Sigmoid colon (tissue), 7 donors: ENCODE results near the gene PLXNA4. TPM values are rescaled to one million over a fixed set of nuclear protein-coding genes. Genes with fewer than 3 reads are reported as not detected.

Experiments used
- DNase-seq: peaks from one replicate; pipeline ENCODE4 v3.0.0-alpha.2; 2019
- H3K27ac ChIP-seq, 4 donors: fragments of 200-600 bp; sonication (generic); one replicate each; pipeline ENCODE4 v1.5.1; 2016 to 2019; ENCODE audit warnings: mild to moderate bottlenecking in 1 of 4
- H3K27me3 ChIP-seq, 3 donors: fragments of 200-600 bp; sonication (generic); one replicate each; pipeline ENCODE4 v1.5.1; 2019; ENCODE audit warnings: mild to moderate bottlenecking in 1 of 3
- H3K36me3 ChIP-seq, 4 donors: fragments of 200-600 bp; sonication (generic); one replicate each; pipeline ENCODE4 v1.5.1; 2016 to 2019
- H3K4me1 ChIP-seq, 4 donors: fragments of 200-600 bp; sonication (generic); one replicate each; pipeline ENCODE4 v1.5.1; 2017 to 2019
- H3K4me3 ChIP-seq, 4 donors: fragments of 200-600 bp; sonication (generic); one replicate each; pipeline ENCODE4 v1.5.1; 2017 to 2019; ENCODE audit warnings: mild to moderate bottlenecking in 2 of 4, moderate library complexity in 1 of 4
- H3K9me3 ChIP-seq, 4 donors: fragments of 200-600 bp in 3 of 4; sonication (generic) in 3 of 4; one replicate each; pipeline versions ENCODE4 v1.5.1 to v1.6.1; 2013 to 2019
- CTCF ChIP-seq, 4 experiments: fragments of 450-650 bp in 3 of 4; fragments of 200-600 bp in 1 of 4; IDR thresholded peaks; one replicate each; pipeline ENCODE4 v1.5.1; 2016 to 2019; ENCODE audit warnings: antibody characterized with exemption in 4 of 4, mild to moderate bottlenecking in 3 of 4, moderate library complexity in 2 of 4
- EP300 ChIP-seq, 4 donors: sonication (generic); formaldehyde crosslinking; IDR thresholded peaks; one replicate each; pipeline ENCODE4 v1.6.1; 2017; ENCODE audit warnings: antibody characterized with exemption in 4 of 4
- POLR2A ChIP-seq, 2 donors: fragments of 450-650 bp; IDR thresholded peaks; one replicate each; pipeline ENCODE4 v1.6.1; 2016; ENCODE audit warnings: antibody characterized with exemption in 2 of 2, mild to moderate bottlenecking in 2 of 2, moderate library complexity in 2 of 2
- POLR2AphosphoS5 ChIP-seq, 4 donors: sonication (generic); formaldehyde crosslinking; IDR thresholded peaks; one replicate each; pipeline ENCODE4 v1.6.1; 2017; ENCODE audit warnings: antibody characterized with exemption in 4 of 4
- WGBS, 2 donors: extraction: QIAGEN DNeasy Blood & Tissue Kit; methylation state at CpG; one replicate each; pipeline ENCODE4 v1.1.7; 2013; 5-methylcytosine and 5-hydroxymethylcytosine counted together
- intact Hi-C: fragments of 100-400 bp; cut with DNase I; formaldehyde crosslinking; loops from one replicate; pipeline ENCODE4 v1.15.1; 2023
- polyA plus RNA-seq, 3 donors: library from polyadenylated mRNA; stranded (reverse); fragments of 200-250 nt; gene quantifications; one replicate each; pipeline ENCODE4 v1.2.3, GENCODE V29; 2013
- total RNA-seq, 4 donors: library from RNA; depleted of rRNA; stranded (reverse); fragments of >200 nt; gene quantifications; one replicate each; pipeline ENCODE4 v1.1.0, GENCODE V29; 2016
- donor health status: healthy with polysubstance abuse.
- donor health status: Bipolar disorder and iron deficiency.
- donor health status: healthy.

The PLXNA4 gene
- total and polyA plus RNA-seq, 7 donors, result under 0.01 to 10.5 (median 3.7) TPM; not detected in 1

GRCh38 chr7:132203021-132203420, 373.2 kb downstream of the PLXNA4 start:
- H3K27me3 ChIP-seq, result no peaks in the 10 kb centered on the region
- intact Hi-C loops, result no loop called here
- H3K4me3 ChIP-seq, result no peak overlapping the region
- no peak for TF ChIP-seq EP300 (IDR thresholded peaks at IDR 0.05)
- TF ChIP-seq CTCF (IDR thresholded peaks at IDR 0.05), result no peak
- no peak for TF ChIP-seq POLR2A (IDR thresholded peaks at IDR 0.05)
- H3K27ac ChIP-seq, result no peak overlapping the region
- 77 to 90% methylated on average over 7 of the region's 7 CpGs for WGBS, 2 donors
- no peaks in the 10 kb centered on the region for H3K4me1 ChIP-seq
- peaks cover 0 to 3% (median 0%) of the 10 kb centered on the region in 4 donors for H3K36me3 ChIP-seq
- H3K9me3 ChIP-seq, result no peaks in the 10 kb centered on the region
- peak; percentile 43 for DNase-seq

DNA sequence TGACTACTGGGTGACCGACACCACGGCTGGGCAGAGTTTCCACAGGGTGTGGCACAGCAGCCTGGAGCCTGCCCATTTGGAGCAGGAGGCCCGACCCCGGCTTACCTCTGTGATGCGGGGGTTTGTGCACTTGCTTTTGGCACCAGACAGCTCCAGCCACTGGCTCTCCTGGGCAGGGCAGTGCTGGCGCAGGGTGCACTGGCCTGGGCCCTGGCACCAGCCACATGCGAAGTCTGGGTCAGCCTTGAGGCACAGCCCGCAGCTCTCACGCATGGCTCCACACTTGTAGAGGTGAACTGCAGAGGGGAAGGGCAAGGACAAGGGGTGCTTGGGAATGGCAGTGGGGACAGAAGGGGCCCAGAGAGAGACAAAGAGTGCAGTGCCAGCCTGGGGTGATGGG, 373.7 kb downstream of the PLXNA4 start:
- intact Hi-C loops, result no loop called here
- DNase-seq, result no peak
- H3K9me3 ChIP-seq, result no peaks in the 10 kb centered on the region
- peaks cover 0 to 3% (median 0%) of the 10 kb centered on the region in 4 donors for H3K36me3 ChIP-seq
- H3K27ac ChIP-seq, result no peak overlapping the region
- TF ChIP-seq POLR2AphosphoS5 (IDR thresholded peaks at IDR 0.05) (no peak), EP300 (IDR thresholded peaks at IDR 0.05) (no peak)
- 84 to 91% methylated on average over 9 of the region's 9 CpGs for WGBS, 2 donors
- H3K4me3 ChIP-seq, result no peak overlapping the region
- H3K4me1 ChIP-seq, result no peaks in the 10 kb centered on the region
- no peaks in the 10 kb centered on the region for H3K27me3 ChIP-seq

- Histone ChIP-seq H3K36me3 (peaks cover 0 to 3% (median 0%) of the 10 kb centered on the region in 4 donors), H3K4me1 (no peaks in the 10 kb centered on the region), H3K9me3 (no peaks in the 10 kb centered on the region), H3K27me3 (no peaks in the 10 kb centered on the region), H3K4me3 (no peak overlapping the region), H3K27ac (no peak overlapping the region)
- TF ChIP-seq EP300 (IDR thresholded peaks at IDR 0.05) (no peak), CTCF (IDR thresholded peaks at IDR 0.05) (no peak), POLR2A (IDR thresholded peaks at IDR 0.05) (no peak)
- WGBS, 2 donors, result 75 to 88% methylated on average over 4 of the region's 4 CpGs
- intact Hi-C loops, result no loop called here
- DNase-seq, result no peak
Observed at GRCh38 chr7:132200141-132200540, 376.1 kb downstream of the PLXNA4 start.

DNA sequence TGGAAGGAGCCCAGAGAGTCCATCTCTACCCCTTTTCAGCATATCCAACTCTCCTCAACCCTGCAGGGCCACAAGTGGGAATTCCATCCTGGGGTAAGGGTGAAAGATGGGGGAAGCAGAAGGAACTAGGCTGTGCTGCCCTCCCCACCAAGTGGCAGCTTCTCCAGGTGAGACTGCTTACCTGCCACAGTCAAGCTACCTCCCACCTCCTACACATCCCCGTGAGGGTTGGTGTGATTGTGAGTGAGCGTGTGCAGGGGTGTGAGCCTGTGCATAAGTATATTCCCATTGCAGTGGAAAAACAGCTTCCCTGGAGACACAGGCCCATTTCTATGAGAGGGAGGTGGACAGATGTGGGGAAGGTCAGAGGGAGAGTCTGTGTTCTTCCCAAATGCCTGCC, 376.6 kb downstream of the PLXNA4 start:
- no peaks in the 10 kb centered on the region for H3K27me3 ChIP-seq
- peaks cover 0 to 3% (median 0%) of the 10 kb centered on the region in 4 donors for H3K36me3 ChIP-seq
- 80 to 86% methylated on average over 2 of the region's 2 CpGs for WGBS, 2 donors
- TF ChIP-seq POLR2A (IDR thresholded peaks at IDR 0.05) (no peak), EP300 (IDR thresholded peaks at IDR 0.05) (no peak), POLR2AphosphoS5 (IDR thresholded peaks at IDR 0.05) (no peak), CTCF (IDR thresholded peaks at IDR 0.05) (no peak)
- no peak for DNase-seq
- no peaks in the 10 kb centered on the region for H3K9me3 ChIP-seq
- H3K27ac ChIP-seq, result no peak overlapping the region
- H3K4me3 ChIP-seq, result no peak overlapping the region
- no peaks in the 10 kb centered on the region for H3K4me1 ChIP-seq
- intact Hi-C loops, result no loop called here

GRCh38 chr7:132197772-132198171, 378.5 kb downstream of the PLXNA4 start:
- Histone ChIP-seq H3K27ac (no peak overlapping the region), H3K36me3 (peaks cover 0 to 3% (median 0%) of the 10 kb centered on the region in 4 donors), H3K27me3 (no peaks in the 10 kb centered on the region), H3K4me3 (no peak overlapping the region), H3K9me3 (no peaks in the 10 kb centered on the region), H3K4me1 (no peaks in the 10 kb centered on the region)
- 96 to 97% methylated on average over 2 of the region's 2 CpGs for WGBS, 2 donors
- intact Hi-C loops, result no loop called here
- DNase-seq, result no peak
- TF ChIP-seq CTCF (IDR thresholded peaks at IDR 0.05) (no peak), POLR2AphosphoS5 (IDR thresholded peaks at IDR 0.05) (no peak), EP300 (IDR thresholded peaks at IDR 0.05) (no peak), POLR2A (IDR thresholded peaks at IDR 0.05) (no peak)
